ENCODE results near the gene IL1RAPL2.

IL1RAPL2 gene

DNA sequence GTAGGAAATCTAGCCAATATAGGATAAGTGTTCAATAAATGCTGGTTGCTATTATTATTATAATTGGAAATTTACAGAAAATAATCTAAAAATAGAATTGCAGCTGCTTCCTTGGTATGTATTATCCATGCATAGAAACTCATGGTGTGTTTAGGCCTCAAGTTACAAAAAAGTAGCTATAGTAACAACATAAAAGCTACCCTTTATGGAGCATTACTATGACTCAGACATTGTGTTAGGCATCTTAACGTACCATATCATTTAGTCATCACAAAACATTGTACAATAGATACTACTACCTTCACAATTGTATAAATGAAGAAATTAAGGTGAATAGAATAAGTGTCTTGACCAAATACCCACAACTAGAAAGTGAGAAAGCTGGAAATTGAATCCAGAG, 1129.5 kb downstream of the IL1RAPL2 start:
- TF ChIP-seq, protein P1, sequence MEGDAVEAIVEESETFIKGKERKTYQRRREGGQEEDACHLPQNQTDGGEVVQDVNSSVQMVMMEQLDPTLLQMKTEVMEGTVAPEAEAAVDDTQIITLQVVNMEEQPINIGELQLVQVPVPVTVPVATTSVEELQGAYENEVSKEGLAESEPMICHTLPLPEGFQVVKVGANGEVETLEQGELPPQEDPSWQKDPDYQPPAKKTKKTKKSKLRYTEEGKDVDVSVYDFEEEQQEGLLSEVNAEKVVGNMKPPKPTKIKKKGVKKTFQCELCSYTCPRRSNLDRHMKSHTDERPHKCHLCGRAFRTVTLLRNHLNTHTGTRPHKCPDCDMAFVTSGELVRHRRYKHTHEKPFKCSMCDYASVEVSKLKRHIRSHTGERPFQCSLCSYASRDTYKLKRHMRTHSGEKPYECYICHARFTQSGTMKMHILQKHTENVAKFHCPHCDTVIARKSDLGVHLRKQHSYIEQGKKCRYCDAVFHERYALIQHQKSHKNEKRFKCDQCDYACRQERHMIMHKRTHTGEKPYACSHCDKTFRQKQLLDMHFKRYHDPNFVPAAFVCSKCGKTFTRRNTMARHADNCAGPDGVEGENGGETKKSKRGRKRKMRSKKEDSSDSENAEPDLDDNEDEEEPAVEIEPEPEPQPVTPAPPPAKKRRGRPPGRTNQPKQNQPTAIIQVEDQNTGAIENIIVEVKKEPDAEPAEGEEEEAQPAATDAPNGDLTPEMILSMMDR (IDR thresholded peaks at IDR 0.05; ENCODE audit: insufficient read depth, low read length, poor library complexity, severe bottlenecking) = no peak
- H3K4me3 ChIP-seq (replicated peaks; ENCODE audit: low read depth, low read length) = no peak overlapping the region
- no peak for DNase-seq (ENCODE audit: extremely low read depth, insufficient read length)
- H3K27me3 ChIP-seq (replicated peaks; ENCODE audit: control insufficient read depth, insufficient read depth, low read length) = no peaks in the 10 kb centered on the region
- H3K36me3 ChIP-seq (ENCODE audit: control insufficient read depth, insufficient read depth, low read length) = no peaks in the 10 kb centered on the region

DNA sequence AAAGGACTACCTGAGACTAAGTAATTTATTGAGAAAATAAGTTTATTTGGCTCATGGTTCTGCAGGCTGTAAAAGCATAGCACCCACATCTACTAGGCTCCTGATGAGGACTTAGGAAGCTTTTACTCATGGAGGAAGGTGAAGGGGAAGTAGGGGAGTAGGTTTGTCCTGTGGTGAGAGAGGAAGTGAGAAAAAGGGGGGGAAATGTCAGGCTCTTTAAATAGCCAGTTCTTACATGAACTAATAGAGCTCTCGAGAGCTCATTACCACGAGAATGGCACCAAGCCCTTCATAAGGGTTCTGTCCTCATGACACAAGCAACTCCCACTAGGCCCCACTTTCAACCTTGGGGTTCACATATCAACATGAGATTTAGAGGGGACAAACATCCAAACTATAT, 1130.9 kb downstream of the IL1RAPL2 start:
- H3K36me3 ChIP-seq (ENCODE audit: control insufficient read depth, insufficient read depth, low read length) = no peaks in the 10 kb centered on the region
- no peak for DNase-seq (ENCODE audit: extremely low read depth, insufficient read length)
- TF ChIP-seq, protein P1 (IDR thresholded peaks at IDR 0.05; ENCODE audit: insufficient read depth, low read length, poor library complexity, severe bottlenecking) = no peak
- no peak overlapping the region for H3K4me3 ChIP-seq (replicated peaks; ENCODE audit: low read depth, low read length)
- no peaks in the 10 kb centered on the region for H3K27me3 ChIP-seq (replicated peaks; ENCODE audit: control insufficient read depth, insufficient read depth, low read length)

DNA sequence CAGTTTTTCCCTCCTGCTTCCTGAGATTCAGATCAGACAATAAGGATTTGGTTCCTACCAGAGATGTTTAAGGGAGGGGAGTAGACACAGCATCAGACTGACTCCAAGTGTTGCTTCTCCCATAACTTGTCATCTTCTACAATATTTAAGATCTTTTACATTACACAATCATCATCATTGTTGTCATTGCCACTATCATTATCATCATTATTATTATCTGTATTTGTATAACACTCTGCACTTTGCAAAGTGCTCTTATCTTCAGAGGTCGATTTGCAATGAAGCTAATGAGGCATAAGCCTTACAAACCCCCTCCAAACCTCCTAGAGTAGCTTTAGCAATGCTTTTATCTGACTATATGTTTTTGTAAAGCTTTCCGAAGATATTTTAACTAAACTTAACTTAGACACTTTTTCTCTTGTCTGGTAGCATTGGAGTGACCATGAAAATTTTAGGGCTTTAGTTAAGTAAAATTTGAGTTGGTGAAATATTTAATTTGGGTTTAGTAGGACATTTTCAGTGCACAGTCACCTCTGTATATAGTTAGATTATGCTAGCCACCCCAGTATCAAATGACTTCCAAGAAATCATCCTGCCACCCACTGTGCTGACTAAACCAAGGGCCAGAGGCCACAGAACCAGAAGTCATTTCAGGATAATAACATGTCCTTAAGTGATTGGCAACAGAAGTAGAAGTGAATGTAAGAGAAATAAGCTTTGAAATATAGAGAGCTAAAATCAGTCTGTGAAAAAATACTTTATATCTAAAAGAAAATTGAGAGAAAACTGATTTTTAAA, 1132.2 kb downstream of the IL1RAPL2 start:
- Histone ChIP-seq H3K27me3 (replicated peaks; ENCODE audit: control insufficient read depth, insufficient read depth, low read length) (no peaks in the 10 kb centered on the region), H3K4me3 (replicated peaks; ENCODE audit: low read depth, low read length) (no peak overlapping the region), H3K36me3 (ENCODE audit: control insufficient read depth, insufficient read depth, low read length) (no peaks in the 10 kb centered on the region)
- TF ChIP-seq, protein P1 (IDR thresholded peaks at IDR 0.05; ENCODE audit: insufficient read depth, low read length, poor library complexity, severe bottlenecking) = no peak
- DNase-seq (ENCODE audit: extremely low read depth, insufficient read length) = no peak

DNA sequence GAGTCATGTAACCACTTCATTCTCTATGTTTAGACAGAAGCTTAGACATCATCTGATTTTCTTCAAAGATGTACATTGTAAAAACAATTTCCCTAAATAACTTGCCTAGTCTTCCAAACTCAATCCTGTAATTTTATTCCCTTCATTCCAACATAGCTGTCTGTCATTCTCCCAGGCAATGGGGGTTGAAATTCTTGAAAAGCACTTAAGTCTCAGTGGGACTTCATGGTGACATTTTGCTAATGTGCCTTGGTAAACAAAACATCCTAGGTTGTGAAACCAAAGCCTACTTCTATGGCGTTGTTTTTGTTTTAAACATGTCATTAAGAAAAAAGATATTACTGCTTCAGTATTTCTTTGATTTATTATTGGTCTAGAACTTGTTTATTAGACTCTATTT, 1134.3 kb downstream of the IL1RAPL2 start:
- Histone ChIP-seq H3K27me3 (replicated peaks; ENCODE audit: control insufficient read depth, insufficient read depth, low read length) (no peaks in the 10 kb centered on the region), H3K4me3 (replicated peaks; ENCODE audit: low read depth, low read length) (no peak overlapping the region), H3K36me3 (ENCODE audit: control insufficient read depth, insufficient read depth, low read length) (no peaks in the 10 kb centered on the region)
- DNase-seq (ENCODE audit: extremely low read depth, insufficient read length) = no peak
- TF ChIP-seq, protein P1 (IDR thresholded peaks at IDR 0.05; ENCODE audit: insufficient read depth, low read length, poor library complexity, severe bottlenecking) = no peak

DNA sequence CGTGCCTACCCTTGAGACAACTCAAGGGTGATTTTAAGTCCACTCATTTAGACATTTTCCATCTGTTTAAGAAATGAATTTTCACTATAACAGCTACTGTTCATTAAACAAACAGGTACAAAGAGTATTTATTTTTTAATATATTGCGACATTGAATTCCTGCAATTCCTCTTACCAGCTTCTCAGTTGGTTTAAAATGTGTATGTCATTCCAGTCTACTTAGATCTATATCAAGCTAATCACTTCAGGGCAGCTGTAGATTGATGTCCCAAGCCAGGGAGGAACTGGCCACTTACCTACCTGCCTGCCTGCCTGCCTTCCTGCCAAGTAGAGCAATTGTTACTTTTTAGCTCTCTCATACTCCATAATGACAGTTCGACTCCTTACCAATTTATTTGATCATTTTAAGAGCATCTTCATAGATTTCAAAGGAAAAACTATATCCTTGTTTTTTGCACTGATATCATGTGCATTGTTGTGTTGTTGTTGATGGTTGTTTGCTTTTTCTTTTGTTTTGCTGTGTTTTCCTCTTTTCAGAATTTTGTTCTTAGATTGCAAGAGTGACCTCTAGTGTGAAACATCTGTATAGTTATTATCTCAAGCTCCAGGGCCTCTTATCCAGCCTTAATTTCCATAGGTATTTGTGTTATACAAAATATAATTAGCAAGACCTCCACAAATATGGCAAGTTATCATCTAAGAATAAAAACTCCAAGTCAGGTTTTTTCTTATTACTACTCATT, 1135.5 kb downstream of the IL1RAPL2 start:
- no peak for DNase-seq (ENCODE audit: extremely low read depth, insufficient read length)
- TF ChIP-seq, protein P1 (IDR thresholded peaks at IDR 0.05; ENCODE audit: insufficient read depth, low read length, poor library complexity, severe bottlenecking) = no peak
- Histone ChIP-seq H3K27me3 (replicated peaks; ENCODE audit: control insufficient read depth, insufficient read depth, low read length) (no peaks in the 10 kb centered on the region), H3K4me3 (replicated peaks; ENCODE audit: low read depth, low read length) (no peak overlapping the region), H3K36me3 (ENCODE audit: control insufficient read depth, insufficient read depth, low read length) (no peaks in the 10 kb centered on the region)

Measured in GM06990 (cell line).